Vagina (tissue), 2 donors: ENCODE results near the gene CRYBG1.

Source experiments
- POLR2A ChIP-seq, 2 donors: fragments of 450-650 bp; IDR thresholded peaks; one replicate each; pipeline ENCODE4 v1.6.1; 2017; ENCODE audit warnings: antibody characterized with exemption in 2 of 2, mild to moderate bottlenecking in 2 of 2, moderate library complexity in 2 of 2
- POLR2AphosphoS5 ChIP-seq, 2 donors: sonication (generic); formaldehyde crosslinking; IDR thresholded peaks; one replicate each; pipeline ENCODE4 v1.9.0; 2017; ENCODE audit warnings: antibody characterized with exemption in 2 of 2, mild to moderate bottlenecking in 2 of 2, low read depth in 1 of 2; ENCODE audit not compliant: insufficient read depth in 1 of 2
- TF ChIP-seq, protein P1 (sequence below), 3 experiments: fragments of 450-650 bp in 2 of 3; fragments of 200-600 bp in 1 of 3; sonication (generic) in 1 of 3; IDR thresholded peaks; one replicate each; pipeline ENCODE4 v1.5.1; 2017 to 2019; ENCODE audit warnings: antibody characterized with exemption in 3 of 3, mild to moderate bottlenecking in 2 of 3, moderate library complexity in 2 of 3

DNA sequence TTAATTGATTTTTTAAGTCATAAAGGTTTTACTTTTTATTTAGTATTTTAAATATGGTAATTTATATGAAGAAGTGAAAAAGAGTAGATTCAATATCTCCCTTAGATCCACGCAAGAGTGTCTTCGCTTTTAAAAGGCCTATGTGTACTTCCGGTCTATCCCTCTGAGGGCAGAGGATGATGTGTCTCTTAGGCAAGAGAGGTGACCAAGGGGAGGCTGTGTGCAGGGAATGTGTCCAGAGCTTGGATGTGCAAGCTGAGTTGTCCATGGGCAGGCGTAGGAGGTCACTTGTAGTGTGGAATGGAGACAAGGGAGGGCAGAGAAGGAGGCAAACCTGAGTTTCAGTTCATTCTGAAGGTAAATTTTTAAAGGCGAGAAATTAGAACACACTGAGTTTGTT is 113.9 kb downstream of the CRYBG1 start:
- TF ChIP-seq, protein P1, sequence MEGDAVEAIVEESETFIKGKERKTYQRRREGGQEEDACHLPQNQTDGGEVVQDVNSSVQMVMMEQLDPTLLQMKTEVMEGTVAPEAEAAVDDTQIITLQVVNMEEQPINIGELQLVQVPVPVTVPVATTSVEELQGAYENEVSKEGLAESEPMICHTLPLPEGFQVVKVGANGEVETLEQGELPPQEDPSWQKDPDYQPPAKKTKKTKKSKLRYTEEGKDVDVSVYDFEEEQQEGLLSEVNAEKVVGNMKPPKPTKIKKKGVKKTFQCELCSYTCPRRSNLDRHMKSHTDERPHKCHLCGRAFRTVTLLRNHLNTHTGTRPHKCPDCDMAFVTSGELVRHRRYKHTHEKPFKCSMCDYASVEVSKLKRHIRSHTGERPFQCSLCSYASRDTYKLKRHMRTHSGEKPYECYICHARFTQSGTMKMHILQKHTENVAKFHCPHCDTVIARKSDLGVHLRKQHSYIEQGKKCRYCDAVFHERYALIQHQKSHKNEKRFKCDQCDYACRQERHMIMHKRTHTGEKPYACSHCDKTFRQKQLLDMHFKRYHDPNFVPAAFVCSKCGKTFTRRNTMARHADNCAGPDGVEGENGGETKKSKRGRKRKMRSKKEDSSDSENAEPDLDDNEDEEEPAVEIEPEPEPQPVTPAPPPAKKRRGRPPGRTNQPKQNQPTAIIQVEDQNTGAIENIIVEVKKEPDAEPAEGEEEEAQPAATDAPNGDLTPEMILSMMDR (IDR thresholded peaks at IDR 0.05): no peak
- TF ChIP-seq POLR2A (IDR thresholded peaks at IDR 0.05) (no peak), POLR2AphosphoS5 (IDR thresholded peaks at IDR 0.05; ENCODE audit: insufficient read depth in 1 of 2, low read depth in 1 of 2) (no peak)
